Measurements from ENCODE around the gene PRODH2.

DNA sequence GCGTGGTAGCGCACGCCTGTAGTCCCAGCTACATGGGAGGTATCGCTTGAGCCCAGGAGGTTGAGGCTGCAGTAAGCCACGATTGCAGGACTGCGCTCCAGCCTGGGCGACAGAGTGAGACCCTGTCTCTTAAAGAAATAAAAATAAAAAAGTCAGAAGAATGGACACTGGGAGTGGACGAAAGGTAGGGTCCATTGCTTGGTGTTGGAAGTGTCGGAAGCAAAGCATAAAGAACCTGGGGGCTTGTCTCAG, 37.7 kb downstream of the PRODH2 start:
- TF ChIP-seq, protein P1, sequence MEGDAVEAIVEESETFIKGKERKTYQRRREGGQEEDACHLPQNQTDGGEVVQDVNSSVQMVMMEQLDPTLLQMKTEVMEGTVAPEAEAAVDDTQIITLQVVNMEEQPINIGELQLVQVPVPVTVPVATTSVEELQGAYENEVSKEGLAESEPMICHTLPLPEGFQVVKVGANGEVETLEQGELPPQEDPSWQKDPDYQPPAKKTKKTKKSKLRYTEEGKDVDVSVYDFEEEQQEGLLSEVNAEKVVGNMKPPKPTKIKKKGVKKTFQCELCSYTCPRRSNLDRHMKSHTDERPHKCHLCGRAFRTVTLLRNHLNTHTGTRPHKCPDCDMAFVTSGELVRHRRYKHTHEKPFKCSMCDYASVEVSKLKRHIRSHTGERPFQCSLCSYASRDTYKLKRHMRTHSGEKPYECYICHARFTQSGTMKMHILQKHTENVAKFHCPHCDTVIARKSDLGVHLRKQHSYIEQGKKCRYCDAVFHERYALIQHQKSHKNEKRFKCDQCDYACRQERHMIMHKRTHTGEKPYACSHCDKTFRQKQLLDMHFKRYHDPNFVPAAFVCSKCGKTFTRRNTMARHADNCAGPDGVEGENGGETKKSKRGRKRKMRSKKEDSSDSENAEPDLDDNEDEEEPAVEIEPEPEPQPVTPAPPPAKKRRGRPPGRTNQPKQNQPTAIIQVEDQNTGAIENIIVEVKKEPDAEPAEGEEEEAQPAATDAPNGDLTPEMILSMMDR (IDR thresholded peaks at IDR 0.05): no peak
- TF ChIP-seq POLR2A (IDR thresholded peaks at IDR 0.05): no peak
